BE2C (cell line): ENCODE measurements around the gene XK.

Experiments used
- DNase-seq: peaks from one replicate; pipeline ENCODE4 v3.0.0-alpha.2; 2020
- H3K27me3 ChIP-seq: fragments of 250-450 bp; sonication (Bioruptor Pico); 2 replicates; pipeline ENCODE4 v1.5.1; 2020; ENCODE audit warnings: mild to moderate bottlenecking
- H3K36me3 ChIP-seq: fragments of 250-450 bp; sonication (Bioruptor Pico); 2 replicates; pipeline ENCODE4 v1.5.1; 2020; ENCODE audit warnings: mild to moderate bottlenecking
- H3K4me1 ChIP-seq: fragments of 250-450 bp; sonication (Bioruptor Pico); 2 replicates; pipeline ENCODE4 v1.5.1; 2020
- H3K4me3 ChIP-seq: 2 replicates; pipeline ENCODE4 v1.5.1; 2011; ENCODE audit warnings: low read depth, low read length
- H3K9me3 ChIP-seq: fragments of 250-450 bp; sonication (Bioruptor Pico); 2 replicates; pipeline ENCODE4 v1.5.1; 2020
- CTCF ChIP-seq: IDR thresholded peaks from 2 replicates; pipeline ENCODE4 v1.5.1; 2012; ENCODE audit warnings: mild to moderate bottlenecking, low read depth, low read length

XK gene

GRCh38 chrX:37752281-37752680, 66.7 kb downstream of the XK start:
- Histone ChIP-seq H3K9me3 (no peaks in the 10 kb centered on the region), H3K36me3 (no peaks in the 10 kb centered on the region), H3K27me3 (no peaks in the 10 kb centered on the region), H3K4me3 (no peak overlapping the region), H3K4me1 (no peaks in the 10 kb centered on the region)
- no peak for TF ChIP-seq CTCF
- no peak for DNase-seq

- no peak for DNase-seq
- TF ChIP-seq CTCF: no peak
- Histone ChIP-seq H3K4me1 (no peaks in the 10 kb centered on the region), H3K27me3 (no peaks in the 10 kb centered on the region), H3K36me3 (no peaks in the 10 kb centered on the region), H3K4me3 (no peak overlapping the region), H3K9me3 (no peaks in the 10 kb centered on the region)
These were observed 67.3 kb downstream of the XK start for GRCh38 chrX:37752936-37753335.

- no peak for TF ChIP-seq CTCF
- H3K27me3 ChIP-seq: no peaks in the 10 kb centered on the region
- H3K9me3 ChIP-seq: no peaks in the 10 kb centered on the region
- H3K36me3 ChIP-seq: no peaks in the 10 kb centered on the region
- no peak overlapping the region for H3K4me3 ChIP-seq
- no peak for DNase-seq
- H3K4me1 ChIP-seq: no peaks in the 10 kb centered on the region
These were observed 67.8 kb downstream of the XK start for GRCh38 chrX:37753384-37753783.

- no peak for TF ChIP-seq CTCF
- H3K27me3 ChIP-seq: no peaks in the 10 kb centered on the region
- DNase-seq: no peak
- H3K4me1 ChIP-seq: no peaks in the 10 kb centered on the region
- no peaks in the 10 kb centered on the region for H3K9me3 ChIP-seq
- H3K36me3 ChIP-seq: no peaks in the 10 kb centered on the region
- no peak overlapping the region for H3K4me3 ChIP-seq
These were observed 68.9 kb downstream of the XK start for GRCh38 chrX:37754516-37754915.

- Histone ChIP-seq H3K9me3 (no peaks in the 10 kb centered on the region), H3K4me1 (no peaks in the 10 kb centered on the region), H3K36me3 (no peaks in the 10 kb centered on the region), H3K27me3 (no peaks in the 10 kb centered on the region), H3K4me3 (no peak overlapping the region)
- no peak for DNase-seq
- no peak for TF ChIP-seq CTCF
These were observed 69.4 kb downstream of the XK start for GRCh38 chrX:37755025-37755424.

- TF ChIP-seq CTCF: no peak
- Histone ChIP-seq H3K27me3 (no peaks in the 10 kb centered on the region), H3K9me3 (no peaks in the 10 kb centered on the region), H3K4me1 (no peaks in the 10 kb centered on the region), H3K36me3 (no peaks in the 10 kb centered on the region), H3K4me3 (no peak overlapping the region)
- DNase-seq: no peak
These were observed 71.5 kb downstream of the XK start for GRCh38 chrX:37757082-37757481.
